ENCODE results near the gene PGLYRP2.

Gene PGLYRP2

GRCh38 chr19:15439821-15440641 is 39.3 kb downstream of the PGLYRP2 start:
- DNase-seq, result no peak

DNA sequence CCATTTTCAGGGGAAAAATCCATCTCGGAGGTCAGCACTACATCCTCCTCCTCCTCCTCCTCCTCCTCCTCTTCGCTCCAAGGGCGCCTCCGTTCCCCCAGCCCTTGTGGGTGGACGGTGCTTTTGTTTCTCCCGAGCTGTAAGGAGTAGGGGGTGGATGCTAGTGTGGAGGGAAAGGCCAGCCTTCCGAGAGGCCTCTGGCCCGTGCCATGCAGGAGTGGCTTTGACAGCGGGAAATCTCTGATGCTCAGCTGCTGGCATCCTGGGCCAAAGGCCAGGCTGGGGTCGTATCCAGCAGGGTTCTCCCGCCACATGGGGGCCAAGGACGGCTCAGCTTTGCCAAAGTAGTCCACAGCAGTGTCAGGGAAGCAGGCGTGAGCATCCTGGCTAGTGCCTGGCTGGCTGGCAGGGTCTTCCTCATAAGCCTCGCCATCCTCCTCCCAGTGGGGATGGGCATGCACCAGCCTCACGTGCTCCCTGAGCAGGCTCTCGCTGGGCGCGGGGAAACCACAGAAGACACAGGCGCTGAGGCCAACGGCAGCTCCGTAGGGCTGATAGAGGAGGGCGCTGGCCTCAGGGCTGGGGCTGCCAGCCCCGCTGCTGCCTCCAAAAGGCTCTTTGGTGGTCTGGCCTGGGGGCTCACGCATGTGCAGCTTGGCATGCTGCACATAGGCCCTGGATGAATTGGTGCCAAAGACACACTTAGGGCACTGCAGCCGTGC is 40.1 kb downstream of the PGLYRP2 start:
- DNase-seq, result no peak

- DNase-seq, result no peak
Measured at GRCh38 chr19:15438577-15438976, 40.7 kb downstream of the PGLYRP2 start.

DNA sequence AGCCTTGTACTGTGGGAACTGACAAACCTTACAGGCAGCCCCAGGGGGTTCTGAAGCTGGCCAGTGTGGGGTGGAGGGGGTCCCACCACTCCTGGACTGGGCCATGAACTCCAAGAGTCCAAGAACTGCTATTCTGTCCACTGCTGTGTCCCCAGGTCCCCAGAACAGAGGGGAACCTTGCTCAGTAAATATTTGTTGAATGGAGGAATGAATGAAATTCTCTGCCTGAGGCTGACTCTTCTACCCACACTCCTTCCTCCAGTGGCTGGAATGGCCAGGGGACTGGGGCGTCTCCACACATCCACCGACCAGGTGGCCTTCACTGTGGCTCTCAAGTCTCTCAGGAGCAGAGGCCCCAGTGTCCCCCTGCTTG is 41.2 kb downstream of the PGLYRP2 start:
- no peak for DNase-seq

DNA sequence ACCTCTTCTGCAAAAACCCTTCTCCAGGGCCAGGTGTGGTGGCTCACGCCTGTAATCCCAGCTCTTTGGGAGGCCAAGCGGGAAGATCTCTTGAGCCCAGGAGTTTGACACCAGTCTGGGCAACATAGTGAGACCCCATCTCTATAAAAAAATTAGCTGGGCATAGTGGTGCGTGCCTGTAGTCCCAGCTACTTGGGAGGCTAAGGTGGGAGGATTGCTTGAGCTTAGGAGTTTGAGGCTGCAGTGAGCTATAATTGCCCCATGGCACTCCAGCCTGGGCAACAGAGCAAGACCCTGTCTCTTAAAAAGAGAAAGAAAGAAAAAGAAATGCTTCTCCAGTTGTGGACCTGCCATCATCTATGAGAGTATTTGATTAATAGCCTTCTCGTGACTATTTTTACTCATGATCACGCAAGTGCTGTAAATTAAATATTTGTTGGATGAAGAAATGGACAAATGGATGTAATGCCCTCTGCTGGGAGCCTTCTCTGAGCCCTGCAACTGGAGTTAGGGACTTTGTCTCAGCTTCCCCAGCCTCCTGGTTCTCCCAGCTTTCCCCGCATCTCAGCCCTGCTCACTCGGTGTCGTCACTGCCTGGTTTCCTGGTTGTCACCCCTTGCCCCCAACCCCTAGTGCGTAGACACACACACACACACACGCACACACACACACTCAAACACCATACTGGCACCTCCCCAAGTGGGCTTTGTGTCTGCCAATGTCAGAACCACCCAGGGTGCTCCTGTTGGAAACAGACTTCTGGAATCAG is 41.8 kb downstream of the PGLYRP2 start:
- DNase-seq, result no peak

- DNase-seq, result no peak
Measured at GRCh38 chr19:15436826-15437110, 42.5 kb downstream of the PGLYRP2 start.

DNA sequence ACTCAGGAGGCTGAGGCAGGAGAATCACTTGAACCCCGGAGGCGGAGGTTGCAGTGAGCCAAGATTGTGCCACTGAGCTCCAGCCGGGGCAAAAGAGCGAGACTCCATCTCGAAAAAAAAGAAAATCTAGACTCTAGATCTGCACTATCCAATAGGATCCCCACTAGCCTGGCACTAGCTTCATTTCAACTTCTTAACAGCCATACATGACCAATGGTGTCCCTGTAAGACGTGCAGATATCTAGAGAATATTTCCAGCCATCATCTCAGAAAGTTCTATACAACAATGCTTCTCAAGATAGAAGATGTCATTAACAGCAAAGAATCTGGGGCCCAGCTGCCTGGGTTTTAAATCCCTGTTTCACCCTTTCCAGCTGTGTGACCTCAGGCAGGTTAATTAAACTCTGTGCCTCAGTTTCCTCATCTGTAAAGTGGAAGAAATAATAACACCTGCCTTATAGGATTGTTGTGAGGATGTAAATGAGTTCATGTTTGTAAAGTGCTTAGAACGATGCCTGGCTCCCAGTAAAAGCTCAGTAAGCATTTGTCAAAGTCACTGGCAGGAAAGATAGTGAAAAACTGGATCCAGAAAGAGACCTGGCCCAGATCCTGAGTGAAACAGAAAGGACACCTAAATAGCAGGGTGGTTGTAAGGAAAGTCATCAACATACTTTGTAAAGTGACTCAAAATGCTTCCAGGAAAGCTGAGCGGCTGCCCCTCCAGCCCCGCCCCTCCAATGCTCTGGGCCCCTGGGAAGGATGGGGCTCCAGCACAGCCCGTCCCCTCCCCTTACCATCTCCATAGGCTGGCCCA is 43.1 kb downstream of the PGLYRP2 start:
- DNase-seq, result no peak

DNA sequence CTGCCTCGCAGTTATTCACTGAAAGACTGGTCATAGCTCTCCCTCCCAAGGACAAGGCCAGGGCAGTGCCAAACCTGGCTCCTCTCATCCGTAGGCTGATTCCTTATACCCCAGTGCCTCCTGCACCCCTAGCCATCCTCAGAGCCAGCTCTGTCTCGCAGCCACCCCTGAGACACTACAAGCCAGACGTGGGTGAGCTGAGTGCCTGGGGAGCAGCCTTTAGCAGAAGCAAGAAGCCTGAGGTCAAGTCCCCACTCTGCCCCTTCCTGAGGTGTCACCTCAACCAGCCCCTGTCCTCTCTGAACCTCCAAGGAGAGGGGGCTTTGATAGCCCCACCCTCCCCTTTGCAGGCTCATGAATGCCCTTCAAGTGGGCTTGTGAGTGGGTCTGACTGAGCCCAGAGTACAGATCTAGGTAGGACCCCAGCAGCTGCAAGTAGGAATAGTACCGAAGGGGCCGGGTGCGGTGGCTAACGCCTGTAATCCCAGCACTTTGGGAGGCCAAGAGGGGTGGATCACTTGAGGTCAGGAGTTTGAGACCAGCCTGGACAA is 45.7 kb downstream of the PGLYRP2 start:
- no peak for DNase-seq

DNA sequence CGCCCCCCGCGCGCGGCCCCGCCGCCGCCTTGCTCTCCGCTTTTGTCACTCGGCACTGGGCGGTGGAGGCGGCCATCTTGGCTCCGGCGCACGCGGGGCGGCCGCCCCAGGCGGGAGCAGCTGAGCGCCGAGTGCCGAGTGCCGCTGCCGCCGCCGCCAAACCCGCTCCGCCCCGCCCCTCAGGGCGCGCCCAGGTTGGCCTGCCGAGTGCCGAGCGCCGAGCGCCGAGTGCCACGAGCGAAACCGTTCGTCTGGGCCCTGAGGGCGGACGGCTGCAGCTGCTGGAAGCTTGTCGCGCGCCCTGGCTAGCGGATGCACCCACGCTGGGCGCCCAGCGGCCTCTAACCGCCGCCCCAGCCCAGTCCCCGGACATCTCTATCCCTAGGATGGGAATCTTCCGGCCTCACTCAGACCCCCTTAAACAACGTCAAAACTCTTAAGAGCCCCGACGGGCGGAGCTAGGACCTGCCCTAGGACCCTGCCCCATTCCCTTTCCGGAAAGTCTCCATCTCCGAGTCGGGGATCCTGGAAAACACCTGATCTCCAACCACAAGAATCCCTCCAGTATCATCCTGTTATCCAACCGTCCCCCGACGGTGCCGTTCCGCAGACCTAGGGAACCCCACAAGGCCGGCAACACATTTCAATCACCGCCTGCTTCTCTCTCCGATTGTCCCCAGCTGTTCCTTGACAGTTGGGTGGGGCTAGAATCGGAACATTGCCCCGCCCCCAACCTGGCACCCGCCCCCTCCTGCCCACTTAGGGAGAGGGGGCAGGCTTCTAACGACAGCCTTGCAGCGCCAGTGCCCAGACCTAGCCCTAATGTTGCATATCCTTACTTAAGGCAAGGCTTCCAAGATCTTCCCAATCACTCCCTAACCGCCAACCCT is 46.4 kb downstream of the PGLYRP2 start:
- peak; percentile 87 for DNase-seq

GRCh38 chr19:15432018-15432494 is 47.2 kb downstream of the PGLYRP2 start:
- DNase-seq, result peak; percentile 43

DNA sequence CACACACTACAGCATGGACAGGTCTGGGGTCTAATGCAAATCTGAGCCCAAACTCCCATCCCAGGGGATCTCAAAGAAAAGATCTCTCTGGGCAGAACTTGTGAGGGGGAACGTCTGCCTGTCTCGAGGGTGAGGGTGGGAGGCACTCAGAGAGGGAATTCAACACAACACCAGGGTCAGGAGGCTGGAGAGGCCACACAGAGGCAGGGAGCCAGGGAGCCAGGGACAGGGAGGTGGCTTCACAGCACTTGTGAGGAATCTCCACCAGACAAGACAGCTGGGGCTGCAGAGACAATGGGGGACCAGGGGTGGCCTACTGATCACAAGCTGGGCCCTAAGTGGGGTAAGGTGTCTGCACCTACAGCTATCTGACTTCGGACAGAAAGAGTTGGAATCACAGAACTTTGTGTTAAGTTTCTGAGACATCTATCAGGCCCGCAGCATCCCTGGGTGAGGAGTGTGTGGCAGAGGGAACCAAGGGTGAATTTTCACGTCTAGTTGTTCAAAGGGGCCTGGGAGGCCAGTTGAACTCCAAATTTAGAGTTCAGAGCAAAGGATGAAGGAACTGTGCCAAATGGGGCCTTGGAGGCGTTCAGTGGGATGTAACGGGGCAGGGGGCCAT is 47.8 kb downstream of the PGLYRP2 start:
- no peak for DNase-seq

GRCh38 chr19:15430526-15431120 is 48.7 kb downstream of the PGLYRP2 start:
- no peak for DNase-seq

GRCh38 chr19:15429825-15430467 is 49.4 kb downstream of the PGLYRP2 start:
- no peak for DNase-seq

GRCh38 chr19:15428956-15429824 is 50.1 kb downstream of the PGLYRP2 start:
- no peak for DNase-seq

DNA sequence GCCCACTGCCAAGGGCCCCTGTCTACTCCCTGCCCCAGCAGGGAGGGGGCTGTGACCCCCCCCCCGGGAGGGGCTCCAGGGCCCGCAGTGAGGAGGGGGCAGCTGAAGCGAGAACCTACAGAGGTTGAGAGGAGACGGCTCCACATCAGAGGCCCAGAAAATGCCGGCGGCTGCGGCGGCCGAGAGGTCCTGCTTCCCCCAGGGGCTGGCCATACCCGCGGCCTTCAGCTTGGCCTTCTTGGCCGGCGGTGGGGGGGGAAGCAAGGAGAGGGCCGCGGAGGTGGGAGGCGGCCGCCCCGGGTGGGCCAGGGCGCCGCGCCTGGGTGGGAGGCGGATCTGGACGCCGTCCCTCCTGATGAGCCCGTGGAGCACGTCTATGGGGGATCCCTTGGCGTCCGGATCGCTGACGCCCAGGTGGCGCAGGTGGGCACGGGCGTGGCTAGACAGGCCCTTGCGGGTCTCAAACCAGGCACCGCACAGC is 51.3 kb downstream of the PGLYRP2 start:
- no peak for DNase-seq

DNA sequence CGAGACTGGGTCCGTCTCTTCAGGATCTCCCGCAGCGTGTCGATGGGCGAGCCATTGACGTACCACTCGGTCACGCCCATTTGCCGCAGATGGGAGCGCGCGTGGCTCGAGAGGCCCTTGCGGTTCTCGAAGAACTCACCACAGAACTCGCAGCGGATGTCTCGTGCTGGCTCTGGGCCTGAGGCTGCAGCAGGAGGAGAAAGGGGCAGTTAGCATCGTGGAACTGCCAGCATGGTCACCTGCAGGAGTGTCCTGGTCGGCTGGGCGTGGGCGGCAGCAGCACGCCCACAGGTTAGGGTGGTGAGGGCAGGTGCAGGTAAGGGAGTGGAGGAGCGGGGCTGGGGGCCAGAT is 52.0 kb downstream of the PGLYRP2 start:
- no peak for DNase-seq

DNA sequence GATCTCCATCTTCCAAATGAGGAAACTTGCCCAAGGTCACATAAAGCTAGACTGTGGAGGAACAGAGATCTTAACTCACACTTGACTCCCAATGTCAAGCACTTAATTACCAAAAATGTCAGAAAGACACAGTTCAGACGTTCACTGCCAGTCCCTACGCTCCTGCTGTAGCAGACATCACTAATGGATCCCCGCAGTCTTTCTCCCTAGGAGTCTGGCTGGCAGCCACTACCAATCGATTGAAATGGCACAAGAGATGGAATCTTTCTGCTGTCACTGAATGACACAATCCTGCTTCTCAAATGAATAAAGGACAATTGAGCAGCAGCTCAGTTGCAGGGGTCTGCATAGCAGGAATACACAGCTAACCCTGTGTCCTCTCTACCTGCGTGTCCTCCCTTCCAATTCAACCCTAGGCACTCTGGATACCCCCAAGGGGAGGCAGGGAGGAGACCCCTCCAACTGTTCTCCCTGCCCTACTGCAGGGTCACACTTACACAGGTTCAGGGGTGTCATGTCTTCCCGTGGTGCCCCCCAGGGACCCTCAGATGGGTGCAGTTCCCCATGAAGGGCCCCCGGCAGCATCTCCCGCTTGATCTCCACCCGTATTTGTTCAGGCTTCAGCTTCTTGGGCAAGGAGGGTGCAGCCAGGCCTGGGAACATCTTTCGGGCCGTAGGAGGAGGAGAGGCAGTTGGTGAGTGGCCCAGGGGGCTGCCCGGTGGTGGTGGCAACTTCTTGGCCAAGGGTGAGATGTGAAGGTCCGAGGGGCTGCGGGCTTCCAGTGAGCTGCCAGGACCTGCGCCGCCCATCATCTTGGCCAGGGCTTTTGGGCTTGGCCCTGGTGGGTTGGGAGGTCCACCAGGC is 52.6 kb downstream of the PGLYRP2 start:
- DNase-seq, result no peak
